ENCODE results near the gene MR1.

- TF ChIP-seq CTCF (IDR thresholded peaks at IDR 0.05) (no peak), POLR2A (IDR thresholded peaks at IDR 0.05) (no peak)
Measured at GRCh38 chr1:181091309-181092040, 57.7 kb downstream of the MR1 start.

Data from testis (tissue), 2 donors.